HEK293 (cell line): ENCODE results near the gene NOA1.

Experiments
- CTCF ChIA-PET: fragments of 350-600 bp; formaldehyde crosslinking; extraction: SDS; loops from one replicate; lab custom pipeline; 2021; ENCODE audit warnings: antibody characterized with exemption; lab: Yijun Ruan, JAX
- POLR2A ChIA-PET: fragments of 300-600 bp; formaldehyde crosslinking; extraction: SDS; loops from one replicate; lab custom pipeline; 2020; ENCODE audit warnings: antibody characterized with exemption, inconsistent platforms; lab: Yijun Ruan, JAX
- H3K27ac ChIP-seq: fragments of 200-500 bp; sonication (Bioruptor generic); 2 replicates; pipeline ENCODE4 v1.5.1; 2014; ENCODE audit warnings: low read depth, low read length, control low read depth, inconsistent platforms; ENCODE audit errors: extremely low read depth
- H3K36me3 ChIP-seq, 2 experiments: fragments of 200-500 bp in 1 of 2; sonication (Bioruptor generic) in 1 of 2; 1 replicate in 1 of 2; 2 replicates in 1 of 2; pipeline ENCODE4 v1.5.1; 2014 to 2017; ENCODE audit warnings: inconsistent platforms in 2 of 2, low read length in 2 of 2; ENCODE audit not compliant: control insufficient read depth in 2 of 2, insufficient read depth in 1 of 2
- H3K4me1 ChIP-seq: fragments of 200-500 bp; sonication (Bioruptor generic); 2 replicates; pipeline ENCODE4 v1.5.1; 2014; ENCODE audit warnings: mild to moderate bottlenecking, low read length, inconsistent platforms; ENCODE audit not compliant: control insufficient read depth, insufficient read depth
- H3K4me3 ChIP-seq: 2 replicates; pipeline ENCODE4 v1.5.1; 2011; ENCODE audit warnings: low read depth, mild to moderate bottlenecking, control low read depth, low read length, moderate library complexity
- H3K9me3 ChIP-seq: fragments of 200-500 bp; sonication (Bioruptor generic); 2 replicates; pipeline ENCODE4 v1.5.1; 2014; ENCODE audit warnings: low read depth, low read length, inconsistent platforms; ENCODE audit not compliant: control insufficient read depth, insufficient read depth
- BCL11A ChIP-seq: fragments of 450-650 bp; formaldehyde crosslinking; IDR thresholded peaks from 2 replicates; pipeline ENCODE4 v1.5.1; 2016; ENCODE audit warnings: low read depth, missing biosample characterization, missing genetic modification characterization
- EGR2 ChIP-seq: fragments of 450-650 bp; formaldehyde crosslinking; IDR thresholded peaks from 2 replicates; pipeline ENCODE4 v1.5.1; 2016; ENCODE audit warnings: low read depth, missing biosample characterization, missing genetic modification characterization
- KLF1 ChIP-seq: fragments of 450-650 bp; formaldehyde crosslinking; IDR thresholded peaks from 2 replicates; pipeline ENCODE4 v1.5.1; 2016; ENCODE audit warnings: missing biosample characterization, missing genetic modification characterization
- TRIM28 ChIP-seq: IDR thresholded peaks from 2 replicates; pipeline ENCODE4 v1.6.1; 2011; ENCODE audit warnings: low read length, control low read depth, borderline replicate concordance
- ZBTB17 ChIP-seq: fragments of 450-650 bp; formaldehyde crosslinking; IDR thresholded peaks from 2 replicates; pipeline ENCODE4 v1.5.1; 2016; ENCODE audit warnings: missing biosample characterization, missing genetic modification characterization
- ZBTB8A ChIP-seq: fragments of 450-650 bp; formaldehyde crosslinking; IDR thresholded peaks from 2 replicates; pipeline ENCODE4 v1.5.1; 2016; ENCODE audit warnings: missing biosample characterization, missing genetic modification characterization
- ZNF138 ChIP-seq: fragments of 450-650 bp; formaldehyde crosslinking; IDR thresholded peaks from 2 replicates; pipeline ENCODE4 v1.5.1; 2016; ENCODE audit warnings: missing biosample characterization, missing genetic modification characterization, borderline replicate concordance
- ZNF146 ChIP-seq: fragments of 450-650 bp; formaldehyde crosslinking; IDR thresholded peaks from 2 replicates; pipeline ENCODE4 v1.5.1; 2016; ENCODE audit warnings: missing biosample characterization, missing genetic modification characterization
- ZNF248 ChIP-seq: fragments of 450-650 bp; formaldehyde crosslinking; IDR thresholded peaks from 2 replicates; pipeline ENCODE4 v1.5.1; 2017; ENCODE audit warnings: missing biosample characterization, missing genetic modification characterization
- ZNF292 ChIP-seq: fragments of 450-650 bp; formaldehyde crosslinking; IDR thresholded peaks from 2 replicates; pipeline ENCODE4 v1.5.1; 2016; ENCODE audit warnings: low read depth, missing biosample characterization, missing genetic modification characterization, borderline replicate concordance
- ZNF324 ChIP-seq: fragments of 450-650 bp; formaldehyde crosslinking; IDR thresholded peaks from 2 replicates; pipeline ENCODE4 v1.5.1; 2016; ENCODE audit warnings: missing biosample characterization, missing genetic modification characterization
- ZNF366 ChIP-seq: fragments of 450-650 bp; formaldehyde crosslinking; conservative IDR thresholded peaks from 2 replicates; pipeline ENCODE4 v1.5.1; 2016; ENCODE audit warnings: missing biosample characterization, missing genetic modification characterization
- ZNF433 ChIP-seq: fragments of 450-650 bp; formaldehyde crosslinking; IDR thresholded peaks from 2 replicates; pipeline ENCODE4 v1.5.1; 2016; ENCODE audit warnings: missing biosample characterization, missing genetic modification characterization, low read depth
- ZNF473 ChIP-seq: fragments of 450-650 bp; formaldehyde crosslinking; IDR thresholded peaks from 2 replicates; pipeline ENCODE4 v1.5.1; 2017; ENCODE audit warnings: missing biosample characterization, missing genetic modification characterization
- ZNF521 ChIP-seq: fragments of 450-650 bp; formaldehyde crosslinking; IDR thresholded peaks from 2 replicates; pipeline ENCODE4 v1.5.1; 2017; ENCODE audit warnings: missing biosample characterization, mild to moderate bottlenecking, missing genetic modification characterization
- ZNF549 ChIP-seq: fragments of 450-650 bp; IDR thresholded peaks from 2 replicates; pipeline ENCODE4 v1.5.1; 2018; ENCODE audit warnings: missing biosample characterization, missing genetic modification characterization, mild to moderate bottlenecking, inconsistent platforms, moderate library complexity
- ZNF610 ChIP-seq: fragments of 450-650 bp; formaldehyde crosslinking; IDR thresholded peaks from 2 replicates; pipeline ENCODE4 v1.5.1; 2016; ENCODE audit warnings: missing biosample characterization, missing genetic modification characterization, borderline replicate concordance
- ZNF670 ChIP-seq: fragments of 450-650 bp; formaldehyde crosslinking; IDR thresholded peaks from 2 replicates; pipeline ENCODE4 v1.5.1; 2016; ENCODE audit warnings: missing biosample characterization, missing genetic modification characterization, low read depth
- ZNF701 ChIP-seq: fragments of 450-650 bp; formaldehyde crosslinking; IDR thresholded peaks from 2 replicates; pipeline ENCODE4 v1.5.1; 2016; ENCODE audit warnings: missing biosample characterization, missing genetic modification characterization
- ZNF776 ChIP-seq: fragments of 450-650 bp; formaldehyde crosslinking; IDR thresholded peaks from 2 replicates; pipeline ENCODE4 v1.5.0; 2017; ENCODE audit warnings: missing biosample characterization, missing genetic modification characterization, borderline replicate concordance
- TF ChIP-seq, protein P1 (sequence below): fragments of 450-650 bp; formaldehyde crosslinking; IDR thresholded peaks from 2 replicates; pipeline ENCODE4 v1.5.1; 2016; ENCODE audit warnings: missing biosample characterization, missing genetic modification characterization
- TF ChIP-seq, protein P2 (sequence below): fragments of 450-650 bp; formaldehyde crosslinking; IDR thresholded peaks from 2 replicates; pipeline ENCODE4 v1.5.1; 2016; ENCODE audit warnings: missing biosample characterization, missing genetic modification characterization

NOA1 gene

DNA sequence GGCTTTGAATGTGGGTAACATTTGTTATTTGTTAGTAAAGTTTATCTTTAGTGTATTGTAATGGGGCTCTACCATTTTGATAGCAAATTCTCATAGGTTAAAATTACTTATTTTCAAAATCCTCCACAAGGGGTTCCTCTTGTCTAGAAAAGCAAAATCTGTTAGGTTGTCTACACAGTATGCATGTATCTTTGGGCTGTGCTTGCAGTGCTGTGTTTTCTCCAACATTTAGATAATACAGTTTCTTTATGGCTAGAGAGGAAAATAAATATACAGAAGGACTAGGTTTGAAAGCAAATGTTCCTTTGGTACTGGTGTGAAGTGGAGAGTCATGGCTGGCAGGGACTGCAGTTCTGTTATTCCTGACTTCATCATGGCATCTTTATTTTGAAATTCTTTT lies 41.6 kb upstream of the NOA1 start:
- no peaks in the 10 kb centered on the region for H3K9me3 ChIP-seq
- ChIA-PET POLR2A (no interaction called here), CTCF (no interaction called here)
- peaks cover 42 to 86% of the 10 kb centered on the region in 2 experiments for H3K36me3 ChIP-seq
- TF ChIP-seq BCL11A (tag by site-specific recombination) = no peak
- no peak for TF ChIP-seq ZNF776 (tag by site-specific recombination)
- TF ChIP-seq, all 188 proteins: peak for 0
- no peaks in the 10 kb centered on the region for H3K4me1 ChIP-seq
- H3K27ac ChIP-seq = no peak overlapping the region
- no peak overlapping the region for H3K4me3 ChIP-seq

DNA sequence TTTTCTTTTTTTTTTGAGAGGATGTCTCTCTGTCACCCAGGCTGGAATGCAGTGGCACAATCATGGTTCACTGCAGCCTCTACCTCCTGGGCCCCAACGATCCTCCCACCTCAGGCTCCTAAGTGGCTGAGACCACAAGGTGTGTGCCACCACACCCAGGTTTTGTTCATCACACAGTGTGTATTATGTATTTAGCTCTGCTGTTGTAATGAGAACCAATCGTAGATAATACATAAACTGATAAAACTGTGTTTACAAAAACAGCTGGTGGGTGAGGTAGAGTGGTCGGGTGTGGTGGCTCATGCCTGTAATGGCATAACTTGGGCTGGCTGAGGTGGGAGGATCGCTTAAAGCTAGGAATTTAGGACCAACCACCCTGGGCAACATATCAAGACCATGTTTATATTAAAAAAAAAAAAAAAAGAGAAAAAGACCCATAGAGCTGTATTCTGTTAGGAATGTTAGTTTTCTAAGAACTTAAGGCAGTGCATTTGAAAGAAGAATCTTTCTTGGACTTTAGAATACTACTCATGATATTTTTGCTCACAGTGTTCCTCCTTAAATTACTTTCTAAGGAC lies 36.2 kb upstream of the NOA1 start:
- Histone ChIP-seq H3K4me3 (no peak overlapping the region), H3K27ac (no peak overlapping the region), H3K4me1 (no peaks in the 10 kb centered on the region), H3K9me3 (no peaks in the 10 kb centered on the region), H3K36me3 (peaks cover 46 to 80% of the 10 kb centered on the region in 2 experiments)
- ChIA-PET POLR2A (no interaction called here), CTCF (no interaction called here)
- TF ChIP-seq ZNF433 (tag by site-specific recombination) (no peak), KLF1 (tag by site-specific recombination) (peak; percentile 90), EGR2 (peak; percentile 22; the same call in 1 of the 2 replicates)

DNA sequence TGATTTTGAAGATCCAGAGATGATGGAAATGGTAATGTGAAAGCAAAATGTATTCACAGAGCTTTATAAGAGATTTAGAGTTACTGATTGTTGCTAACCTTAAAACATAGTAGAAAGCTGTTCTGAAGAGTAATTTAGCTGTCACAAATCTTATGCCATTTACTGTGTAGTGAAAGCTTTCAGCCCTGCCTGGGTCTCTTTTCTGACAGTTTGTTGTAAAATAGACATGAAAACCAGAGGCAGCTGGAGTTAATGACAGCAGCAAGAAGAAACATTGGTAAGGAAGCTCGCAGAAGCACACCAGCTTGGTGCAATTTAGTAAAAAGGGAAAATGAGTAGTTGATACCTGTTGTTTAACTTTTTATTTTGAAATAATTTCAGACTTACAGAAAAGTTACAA lies 22.3 kb upstream of the NOA1 start:
- H3K36me3 ChIP-seq = peaks cover 31 to 88% of the 10 kb centered on the region in 2 experiments
- H3K9me3 ChIP-seq = no peaks in the 10 kb centered on the region
- POLR2A ChIA-PET = no interaction called here
- no peaks in the 10 kb centered on the region for H3K4me1 ChIP-seq
- TF ChIP-seq ZNF549 (tag by site-specific recombination) (no peak), ZBTB8A (tag by site-specific recombination) (no peak), ZNF473 (tag by site-specific recombination) (no peak), ZNF292 (tag by site-specific recombination) (no peak), ZNF138 (tag by site-specific recombination) (no peak)
- TF ChIP-seq, protein P1, sequence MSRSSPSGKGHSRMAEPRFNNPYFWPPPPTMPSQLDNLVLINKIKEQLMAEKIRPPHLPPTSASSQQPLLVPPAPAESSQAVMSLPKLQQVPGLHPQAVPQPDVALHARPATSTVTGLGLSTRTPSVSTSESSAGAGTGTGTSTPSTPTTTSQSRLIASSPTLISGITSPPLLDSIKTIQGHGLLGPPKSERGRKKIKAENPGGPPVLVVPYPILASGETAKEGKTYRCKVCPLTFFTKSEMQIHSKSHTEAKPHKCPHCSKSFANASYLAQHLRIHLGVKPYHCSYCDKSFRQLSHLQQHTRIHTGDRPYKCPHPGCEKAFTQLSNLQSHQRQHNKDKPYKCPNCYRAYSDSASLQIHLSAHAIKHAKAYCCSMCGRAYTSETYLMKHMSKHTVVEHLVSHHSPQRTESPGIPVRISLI = no peak
- TF ChIP-seq, all 188 proteins: peak for 0
- H3K27ac ChIP-seq = no peak overlapping the region
- CTCF ChIA-PET = no interaction called here
- no peak overlapping the region for H3K4me3 ChIP-seq

DNA sequence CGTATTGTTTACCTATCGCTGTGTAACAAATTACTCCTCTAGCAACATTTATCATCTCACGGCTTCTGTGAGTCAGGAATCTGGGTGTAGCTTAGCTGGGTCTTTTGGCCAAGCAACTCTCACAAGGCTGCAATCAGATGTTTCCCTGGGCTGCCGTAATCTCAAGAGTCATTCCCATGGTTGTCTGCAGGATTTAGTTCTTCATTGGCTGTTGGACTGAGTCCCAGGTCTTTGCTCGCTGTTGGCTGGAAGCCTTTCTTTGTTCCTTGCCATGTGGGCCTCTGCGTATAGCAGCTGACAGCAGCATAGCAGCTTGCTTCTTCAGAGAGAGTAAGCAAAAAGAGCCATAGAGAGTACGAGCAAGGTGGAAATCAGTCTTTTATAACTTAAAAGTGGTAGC lies 18.1 kb upstream of the NOA1 start:
- CTCF ChIA-PET = no interaction called here
- no peak overlapping the region for H3K4me3 ChIP-seq
- POLR2A ChIA-PET = no interaction called here

More for the DNA sequence above, 18.1 kb upstream of the NOA1 start:
- H3K36me3 ChIP-seq = peaks cover 27 to 89% of the 10 kb centered on the region in 2 experiments
- no peaks in the 10 kb centered on the region for H3K4me1 ChIP-seq
- H3K27ac ChIP-seq = no peak overlapping the region
- no peaks in the 10 kb centered on the region for H3K9me3 ChIP-seq
- TF ChIP-seq ZNF248 (tag by site-specific recombination) (no peak), ZNF701 (tag by site-specific recombination) (no peak), TRIM28 (no peak), ZNF610 (tag by site-specific recombination) (no peak), ZNF670 (tag by site-specific recombination) (no peak), ZNF146 (tag by site-specific recombination) (no peak), ZBTB17 (tag by site-specific recombination) (no peak), ZNF521 (tag by site-specific recombination) (no peak), ZNF324 (no peak), ZNF366 (tag by site-specific recombination) (no peak)
- TF ChIP-seq, protein P2, sequence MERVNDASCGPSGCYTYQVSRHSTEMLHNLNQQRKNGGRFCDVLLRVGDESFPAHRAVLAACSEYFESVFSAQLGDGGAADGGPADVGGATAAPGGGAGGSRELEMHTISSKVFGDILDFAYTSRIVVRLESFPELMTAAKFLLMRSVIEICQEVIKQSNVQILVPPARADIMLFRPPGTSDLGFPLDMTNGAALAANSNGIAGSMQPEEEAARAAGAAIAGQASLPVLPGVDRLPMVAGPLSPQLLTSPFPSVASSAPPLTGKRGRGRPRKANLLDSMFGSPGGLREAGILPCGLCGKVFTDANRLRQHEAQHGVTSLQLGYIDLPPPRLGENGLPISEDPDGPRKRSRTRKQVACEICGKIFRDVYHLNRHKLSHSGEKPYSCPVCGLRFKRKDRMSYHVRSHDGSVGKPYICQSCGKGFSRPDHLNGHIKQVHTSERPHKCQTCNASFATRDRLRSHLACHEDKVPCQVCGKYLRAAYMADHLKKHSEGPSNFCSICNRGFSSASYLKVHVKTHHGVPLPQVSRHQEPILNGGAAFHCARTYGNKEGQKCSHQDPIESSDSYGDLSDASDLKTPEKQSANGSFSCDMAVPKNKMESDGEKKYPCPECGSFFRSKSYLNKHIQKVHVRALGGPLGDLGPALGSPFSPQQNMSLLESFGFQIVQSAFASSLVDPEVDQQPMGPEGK (tag by site-specific recombination) = no peak
- TF ChIP-seq, all 188 proteins: peak for 0
